ENCODE measurements around the gene PPTC7.
"Not testable (repeated sequence)": the region's sequence is repeated elsewhere in the genome, so short reads cannot be mapped to it uniquely, and the experiment has no call there.

PPTC7 gene

GRCh38 chr12:110585231-110585799 lies 2.2 kb upstream of the PPTC7 start:
- peak; percentile 14 for DNase-seq (ENCODE audit: low spot score)

GRCh38 chr12:110582276-110583136 lies 612 bp downstream of the PPTC7 start:
- peak; percentile 63 for DNase-seq (ENCODE audit: low spot score)

GRCh38 chr12:110581931-110582275 lies 1.2 kb downstream of the PPTC7 start:
- no peak for DNase-seq (ENCODE audit: low spot score)

GRCh38 chr12:110579535-110580253 lies 3.4 kb downstream of the PPTC7 start:
- no peak for DNase-seq (ENCODE audit: low spot score)

DNA sequence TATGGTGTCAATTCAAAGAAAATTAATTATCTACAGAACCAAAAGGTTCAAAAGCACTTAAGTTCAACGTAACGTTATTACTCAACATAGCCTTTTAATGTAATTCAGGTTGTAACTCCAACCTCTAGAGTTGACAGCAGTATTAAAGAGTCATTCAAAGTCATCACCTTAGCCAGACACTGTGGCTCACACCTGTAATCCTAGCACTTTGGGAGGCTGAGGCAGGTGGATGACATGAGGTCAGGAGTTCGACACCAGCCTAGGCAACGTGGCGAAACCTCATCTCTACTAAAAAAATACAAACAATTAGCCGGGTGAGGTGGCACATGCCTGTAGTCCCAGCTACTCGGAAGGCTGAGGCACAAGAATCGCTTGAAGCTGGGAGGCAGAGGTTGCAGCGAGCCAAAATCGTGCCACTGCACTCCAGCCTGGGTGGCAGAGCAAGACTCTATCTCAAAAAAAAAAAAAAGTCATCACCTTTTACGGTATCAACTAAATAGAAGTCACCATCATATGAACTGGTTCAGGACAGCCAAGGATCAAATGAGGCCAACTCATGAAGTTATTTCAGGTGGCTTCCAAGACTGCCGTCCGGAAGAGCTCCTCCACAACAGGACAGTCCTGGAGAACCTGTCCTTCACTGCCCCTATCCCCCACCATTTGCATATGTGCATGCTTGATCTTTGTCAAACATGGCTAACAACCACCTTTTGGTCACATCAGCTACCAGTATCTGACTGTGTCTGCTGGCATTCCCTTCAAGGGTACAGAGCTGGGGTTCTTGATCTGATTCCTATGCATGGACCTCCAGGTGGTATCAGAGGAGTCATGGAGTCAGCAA lies 4.2 kb downstream of the PPTC7 start:
- DNase-seq (ENCODE audit: low spot score), result no peak

- DNase-seq (ENCODE audit: low spot score), result no peak
Observed at GRCh38 chr12:110577864-110578693, 5.0 kb downstream of the PPTC7 start.

- DNase-seq (ENCODE audit: low spot score), result no peak
Observed at GRCh38 chr12:110576504-110576903, 6.6 kb downstream of the PPTC7 start.

DNA sequence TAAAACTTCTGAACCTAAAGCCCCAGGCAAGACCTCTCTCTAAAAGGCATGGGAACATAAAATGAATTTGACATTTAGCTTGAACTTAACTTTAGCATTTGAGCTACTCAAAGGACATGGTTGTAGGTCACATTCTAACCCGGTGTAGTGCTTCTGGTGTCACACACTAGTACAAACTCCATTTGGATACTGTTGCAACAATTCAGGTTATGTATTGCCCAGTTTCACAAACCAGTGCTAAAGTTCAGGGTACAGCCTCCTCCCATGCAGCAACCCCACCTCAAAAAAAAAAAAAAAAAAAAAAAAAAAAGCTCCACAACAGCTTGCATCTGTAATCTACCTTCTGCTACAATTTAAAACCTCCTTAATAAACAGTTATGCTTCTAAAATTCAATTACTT lies 7.8 kb downstream of the PPTC7 start:
- no peak for DNase-seq (ENCODE audit: low spot score)

DNA sequence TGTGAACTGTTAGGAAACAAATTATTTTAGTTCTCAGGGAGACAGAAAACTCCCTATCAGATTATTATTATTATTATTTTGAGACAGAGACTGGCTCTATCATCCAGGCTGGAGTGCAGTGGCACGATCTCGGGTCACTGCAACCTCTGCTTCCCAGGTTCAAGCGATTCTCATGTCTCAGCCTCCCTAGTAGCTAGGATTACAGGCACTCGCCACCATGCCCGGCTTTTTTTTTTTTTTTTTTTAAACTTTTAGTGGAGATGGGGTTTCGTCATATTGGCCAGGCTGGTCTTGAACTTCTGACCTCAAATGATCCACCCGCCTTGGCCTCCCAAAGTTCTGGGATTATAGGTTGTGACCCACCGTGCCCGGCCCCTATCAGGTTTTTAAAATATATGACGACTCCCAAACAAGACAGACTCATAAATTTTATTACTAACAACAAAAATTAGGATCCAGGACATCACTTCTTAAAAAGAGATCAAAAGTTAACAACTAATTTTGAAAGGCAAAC lies 8.3 kb downstream of the PPTC7 start:
- DNase-seq (ENCODE audit: low spot score), result not testable (repeated sequence)

- DNase-seq (ENCODE audit: low spot score), result no peak
Observed at GRCh38 chr12:110574044-110574443, 9.1 kb downstream of the PPTC7 start.

DNA sequence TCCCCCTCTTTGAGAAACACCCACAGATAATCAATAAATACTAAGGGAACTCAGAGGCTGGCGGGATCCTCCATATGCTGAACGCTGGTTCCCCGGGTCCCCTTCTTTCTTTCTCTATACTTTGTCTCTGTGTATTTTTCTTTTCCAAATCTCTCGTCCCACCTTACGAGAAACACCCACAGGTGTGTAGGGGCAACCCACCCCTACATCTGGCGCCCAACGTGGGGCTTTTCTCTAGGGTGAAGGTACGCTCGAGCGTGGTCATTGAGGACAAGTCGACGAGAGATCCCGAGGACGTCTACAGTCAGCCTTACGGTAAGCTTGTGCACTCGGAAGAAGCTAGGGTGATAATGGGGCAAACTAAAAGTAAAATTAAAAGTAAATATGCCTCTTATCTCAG lies 12.3 kb downstream of the PPTC7 start:
- DNase-seq (ENCODE audit: low spot score), result not testable (repeated sequence)

GRCh38 chr12:110569838-110570237 lies 13.3 kb downstream of the PPTC7 start:
- DNase-seq (ENCODE audit: low spot score), result not testable (repeated sequence)

DNA sequence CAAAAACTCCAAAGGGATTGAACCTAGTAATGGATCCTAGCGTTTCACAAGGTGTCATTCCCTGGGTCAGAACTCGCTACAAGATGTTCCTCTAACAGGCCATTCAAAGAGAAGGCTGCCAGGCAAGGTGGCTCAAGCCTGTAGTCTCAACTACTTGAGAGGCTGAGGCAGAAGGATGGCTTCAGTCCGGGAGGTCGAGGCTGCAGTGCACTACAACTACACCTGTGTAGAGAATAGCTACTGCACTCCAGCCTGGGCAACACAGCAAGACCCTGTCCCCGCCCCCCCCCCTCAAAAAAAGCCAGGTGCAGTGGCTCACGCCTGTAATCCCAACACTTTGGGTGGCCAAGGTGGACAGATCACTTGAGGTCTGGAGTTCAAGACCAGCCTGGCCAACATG lies 14.4 kb downstream of the PPTC7 start:
- no peak for DNase-seq (ENCODE audit: low spot score)

DNA sequence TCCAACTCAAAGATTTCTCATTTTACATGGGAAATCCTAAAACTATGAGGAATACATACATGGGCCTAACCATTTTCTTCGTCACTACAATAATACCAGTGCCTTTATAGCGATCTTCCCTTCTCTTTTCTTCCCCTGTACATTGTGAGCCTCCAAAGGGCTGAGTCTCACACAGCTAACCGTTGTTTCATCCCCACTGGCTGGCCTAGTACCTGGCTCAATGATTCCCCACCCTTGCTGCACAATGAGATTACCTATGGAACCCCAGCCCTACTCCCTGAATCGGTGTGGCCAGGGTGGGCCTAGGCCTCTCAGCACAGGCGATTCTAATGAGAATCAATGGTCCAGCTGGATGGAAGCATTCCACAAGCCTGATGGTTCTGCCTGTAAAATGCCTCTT lies 16.1 kb downstream of the PPTC7 start:
- no peak for DNase-seq (ENCODE audit: low spot score)

- DNase-seq (ENCODE audit: low spot score), result peak; percentile 62
Observed at GRCh38 chr12:110565894-110566871, 16.9 kb downstream of the PPTC7 start.

DNA sequence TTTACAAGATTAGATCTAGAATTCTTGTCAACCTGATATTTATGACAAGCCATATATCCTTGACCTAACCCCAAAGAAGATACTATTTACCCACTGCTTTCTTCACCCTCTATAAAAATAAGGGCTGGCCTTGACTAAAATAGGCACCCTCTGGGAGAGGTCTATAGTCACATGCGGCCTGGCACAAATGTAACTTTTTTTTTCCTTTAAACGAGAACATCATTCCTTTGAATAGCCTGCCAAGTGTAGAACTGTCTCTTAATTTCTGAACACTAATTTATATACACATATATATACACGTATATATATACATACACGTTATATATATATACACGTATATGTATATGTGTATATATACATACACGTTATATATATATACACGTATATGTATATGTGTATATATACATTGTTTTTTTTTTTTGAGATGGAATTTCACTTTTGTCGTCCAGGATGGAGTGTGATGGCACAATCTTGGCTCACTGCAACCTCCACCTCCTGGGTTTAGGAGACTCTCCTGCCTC lies 18.6 kb downstream of the PPTC7 start:
- DNase-seq (ENCODE audit: low spot score), result no peak

- DNase-seq (ENCODE audit: low spot score), result no peak
Observed at GRCh38 chr12:110563702-110564470, 19.2 kb downstream of the PPTC7 start.

GRCh38 chr12:110562386-110562785 lies 20.7 kb downstream of the PPTC7 start:
- DNase-seq (ENCODE audit: low spot score), result not testable (repeated sequence)
